Adipose tissue (tissue), 3 donors: ENCODE results near the gene CLEC14A. TPM values are rescaled to one million over a fixed set of nuclear protein-coding genes. Genes with fewer than 3 reads are reported as not detected.

Experiments
- H3K27ac ChIP-seq: one replicate; pipeline ENCODE4 v1.5.1; 2013; ENCODE audit warnings: low read depth, low read length
- WGBS, 3 donors: extraction: QIAGEN DNeasy Blood & Tissue Kit; methylation state at CpG; one replicate each; pipeline ENCODE4 v1.1.7; 2013; 5-methylcytosine and 5-hydroxymethylcytosine counted together
- polyA plus RNA-seq, 3 donors: library from polyadenylated mRNA; stranded (reverse); fragments of 200-250 nt; gene quantifications; one replicate each; pipeline ENCODE4 v1.2.3, GENCODE V29; 2013
- donor health status: healthy with polysubstance abuse.
- donor health status: Bipolar disorder and iron deficiency.
- donor health status: healthy.

CLEC14A gene
- polyA plus RNA-seq, 3 donors, result 11.8 to 60.2 (median 27.4) TPM

DNA sequence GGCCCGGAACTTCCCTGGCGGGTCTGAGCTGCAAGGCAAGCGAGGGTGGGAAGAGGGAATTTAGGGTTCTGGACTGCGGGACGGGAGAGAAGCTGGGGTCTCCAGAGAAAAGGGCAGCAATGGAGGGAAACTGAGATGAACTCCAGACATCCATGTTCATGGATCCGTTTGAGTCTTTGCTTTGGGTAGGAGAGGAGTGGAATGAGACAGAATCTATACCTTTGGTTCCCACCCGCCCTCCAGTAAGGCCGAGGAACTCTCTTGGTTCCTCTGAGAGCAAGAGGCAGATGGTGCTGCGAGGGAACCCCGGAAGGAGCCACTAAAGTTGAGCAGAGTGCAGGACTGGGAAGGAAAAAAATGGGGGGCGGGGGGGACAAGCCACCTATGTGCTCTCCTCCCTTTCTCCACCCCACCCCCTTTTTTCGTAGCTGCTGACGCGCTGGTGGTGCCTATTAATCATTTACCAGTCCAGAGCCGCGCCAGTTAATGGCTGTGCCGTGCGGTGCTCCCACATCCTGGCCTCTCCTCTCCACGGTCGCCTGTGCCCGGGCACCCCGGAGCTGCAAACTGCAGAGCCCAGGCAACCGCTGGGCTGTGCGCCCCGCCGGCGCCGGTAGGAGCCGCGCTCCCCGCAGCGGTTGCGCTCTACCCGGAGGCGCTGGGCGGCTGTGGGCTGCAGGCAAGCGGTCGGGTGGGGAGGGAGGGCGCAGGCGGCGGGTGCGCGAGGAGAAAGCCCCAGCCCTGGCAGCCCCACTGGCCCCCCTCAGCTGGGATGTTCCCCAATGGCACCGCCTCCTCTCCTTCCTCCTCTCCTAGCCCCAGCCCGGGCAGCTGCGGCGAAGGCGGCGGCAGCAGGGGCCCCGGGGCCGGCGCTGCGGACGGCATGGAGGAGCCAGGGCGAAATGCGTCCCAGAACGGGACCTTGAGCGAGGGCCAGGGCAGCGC is 47.0 kb downstream of the CLEC14A start:
- no peak overlapping the region for H3K27ac ChIP-seq
- 0 to 1% (median 1%) methylated on average over 48 to 59 of the region's 59 CpGs for WGBS, 3 donors

- H3K27ac ChIP-seq, result no peak within 1 kb of the TSS
- 1 to 2% (median 2%) methylated on average over 49 of the region's 49 CpGs for WGBS, 3 donors
These were observed 47.9 kb downstream of the CLEC14A start, which contains the start of gene SSTR1 for GRCh38 chr14:38207736-38208617. Gene SSTR1 (plus strand): TSS chr14:38207904. CDS start chr14:38209390, 1,486 bp downstream.

DNA sequence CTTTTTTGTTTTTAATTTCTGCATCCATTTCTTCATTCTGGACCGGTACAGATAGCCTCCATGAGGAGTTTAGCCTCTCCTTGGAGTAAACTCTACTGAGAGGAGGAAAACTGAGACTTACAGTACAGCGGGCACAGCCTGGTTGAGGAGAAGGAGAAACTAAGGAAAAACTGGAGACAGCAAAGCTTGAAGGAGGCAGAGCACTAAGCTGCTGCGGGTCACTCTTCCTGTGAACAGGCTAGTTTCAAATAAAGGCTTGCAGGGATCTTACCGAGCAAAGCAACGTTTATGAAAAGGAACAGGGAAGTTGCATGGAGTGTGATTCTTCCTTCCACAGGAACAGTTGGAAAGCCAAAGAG is 48.5 kb downstream of the CLEC14A start:
- H3K27ac ChIP-seq, result no peak overlapping the region
- 11 to 33% (median 27%) methylated on average over 5 of the region's 5 CpGs for WGBS, 3 donors

DNA sequence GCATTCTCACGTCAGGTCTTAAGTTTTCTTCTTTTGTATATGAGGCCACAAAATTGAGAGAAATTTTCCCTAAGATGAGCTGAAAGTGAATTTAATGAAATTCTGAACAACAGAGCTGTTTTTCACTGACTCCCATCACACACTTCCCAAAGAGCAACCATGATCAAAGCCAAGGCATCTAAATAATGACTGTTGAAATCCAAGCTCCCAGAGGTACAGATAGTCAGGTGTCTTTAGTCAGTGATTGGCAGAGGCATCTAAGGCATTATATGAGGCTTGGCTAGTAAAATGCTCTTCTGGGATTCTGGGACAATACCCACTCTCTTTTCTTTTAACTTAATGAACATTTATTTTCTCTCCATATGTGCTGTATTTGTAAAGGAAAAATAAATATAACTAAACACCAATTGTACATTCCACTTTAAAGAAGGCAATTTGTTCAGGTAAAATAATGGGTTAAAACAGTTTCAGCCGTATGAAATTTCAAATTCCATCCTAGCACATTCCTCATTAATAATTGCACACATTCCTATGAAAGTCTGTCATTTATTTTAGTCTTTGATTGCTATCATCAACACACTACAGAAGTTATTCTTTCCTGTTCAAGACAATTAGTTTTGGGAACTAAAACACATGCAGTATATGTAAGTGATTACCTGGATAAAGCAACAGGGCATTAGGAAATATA is 49.1 kb downstream of the CLEC14A start:
- no peak overlapping the region for H3K27ac ChIP-seq
- WGBS, 3 donors, result 51 to 68% (median 55%) methylated on average over 2 of the region's 2 CpGs

DNA sequence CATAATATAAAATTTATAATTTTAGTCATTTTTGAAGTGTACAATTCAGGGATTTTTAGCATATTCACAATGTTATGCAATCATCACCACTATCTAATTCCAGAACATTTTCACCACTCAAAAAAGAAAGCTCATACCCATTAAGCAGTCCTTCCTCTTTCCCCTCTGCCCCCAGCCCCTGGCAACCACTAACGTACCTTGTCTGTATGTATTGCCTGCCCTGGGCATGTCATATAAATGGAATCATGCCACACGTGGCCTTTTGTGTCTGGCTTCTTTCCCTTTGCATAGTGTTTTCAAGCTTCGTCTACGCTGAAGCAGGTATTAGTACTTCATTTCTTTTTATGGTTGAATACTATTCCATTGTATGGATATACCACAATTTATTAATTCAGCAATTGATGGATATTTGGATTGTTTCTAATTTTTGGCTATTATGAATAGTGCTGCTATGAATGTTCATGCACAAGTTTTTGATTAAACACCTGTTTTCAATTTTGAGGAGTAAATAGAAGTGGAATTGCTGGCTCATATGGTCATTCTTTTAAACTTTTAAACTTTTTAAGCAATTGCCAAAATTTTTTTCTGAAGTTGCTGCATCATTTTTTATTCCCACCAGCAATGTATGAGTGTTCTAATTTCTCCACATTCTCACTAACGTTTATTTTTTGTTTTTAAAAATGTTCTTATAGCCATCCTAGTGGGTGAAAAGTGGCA is 49.8 kb downstream of the CLEC14A start:
- no peak overlapping the region for H3K27ac ChIP-seq
- WGBS, 3 donors, result 86 to 90% (median 89%) methylated on average over 5 of the region's 5 CpGs

- 79 to 91% (median 85%) methylated on average over 5 of the region's 5 CpGs for WGBS, 3 donors
These were observed 50.6 kb downstream of the CLEC14A start for GRCh38 chr14:38205119-38205813.

GRCh38 chr14:38204719-38205115 is 51.2 kb downstream of the CLEC14A start:
- H3K27ac ChIP-seq, result no peak overlapping the region

More at GRCh38 chr14:38205119-38205813, 50.6 kb downstream of the CLEC14A start:
- no peak overlapping the region for H3K27ac ChIP-seq

Other genes starting within 250 kb of the CLEC14A start
- gene SSTR1, start 48.2 kb downstream of the CLEC14A start, polyA plus RNA-seq, result 1 to 10 TPM; 1.0 to 2.1 (median 1.2) TPM